MCF 10A (cell line): Measurements from ENCODE around the gene VWA5B1. TPM values are rescaled to one million over a fixed set of nuclear protein-coding genes. Genes with fewer than 3 reads are reported as not detected.

Experiments
- BruUV-seq: library from RNA; stranded (reverse); fragments of 400-500 nt; replicated peaks from 2 replicates; lab custom pipeline; 2021; lab: Mats Ljungman, UMichigan
- CTCF ChIA-PET: fragments of 300-600 bp; sonication (Branson Sonifier 250); formaldehyde crosslinking; extraction: SDS; loops from one replicate; lab custom pipeline; 2021; ENCODE audit warnings: antibody characterized with exemption, inconsistent platforms; lab: Yijun Ruan, JAX
- POLR2A ChIA-PET: fragments of 300-600, 350-650 bp; sonication (Branson Sonifier 250); formaldehyde crosslinking; extraction: SDS; loops from one replicate; lab custom pipeline; 2020; ENCODE audit warnings: antibody characterized with exemption, inconsistent platforms; lab: Yijun Ruan, JAX
- DNase-seq: peaks from one replicate; pipeline ENCODE4 v3.0.0-alpha.2; 2018; ENCODE audit not compliant: unreplicated experiment
- H3K27ac Mint-ChIP-seq: one replicate; pipeline ENCODE4 v1.8.0; 2022; ENCODE audit warnings: mild to moderate bottlenecking, low read depth, mixed read lengths; ENCODE audit not compliant: unreplicated experiment
- H3K27me3 Mint-ChIP-seq: one replicate; pipeline ENCODE4 v1.8.0; 2022; ENCODE audit warnings: mixed read lengths; ENCODE audit not compliant: insufficient read depth, unreplicated experiment
- H3K36me3 Mint-ChIP-seq: one replicate; pipeline ENCODE4 v1.8.0; 2022; ENCODE audit warnings: mild to moderate bottlenecking, moderate library complexity, mixed read lengths; ENCODE audit not compliant: insufficient read depth, unreplicated experiment
- H3K4me1 Mint-ChIP-seq: one replicate; pipeline ENCODE4 v1.8.0; 2022; ENCODE audit warnings: mixed read lengths; ENCODE audit not compliant: insufficient read depth, unreplicated experiment
- H3K4me3 Mint-ChIP-seq: one replicate; pipeline ENCODE4 v1.8.0; 2022; ENCODE audit warnings: mild to moderate bottlenecking, moderate library complexity, mixed read lengths; ENCODE audit not compliant: unreplicated experiment
- H3K9me3 Mint-ChIP-seq: one replicate; pipeline ENCODE4 v1.8.0; 2022; ENCODE audit warnings: mixed read lengths; ENCODE audit not compliant: unreplicated experiment
- CTCF ChIP-seq: fragments of 200-600 bp; IDR thresholded peaks from one replicate; pipeline ENCODE4 v1.8.0; 2022; ENCODE audit warnings: antibody characterized with exemption, mild to moderate bottlenecking; ENCODE audit not compliant: unreplicated experiment
- intact Hi-C: fragments of 100-400 bp; cut with micrococcal nuclease; formaldehyde crosslinking; loops from 2 replicates; pipeline ENCODE4 v1.14.1; 2022
- total RNA-seq: library from RNA; stranded (reverse); gene quantifications from 2 replicates; pipeline ENCODE4 v1.2.3, GENCODE V29; 2022

The VWA5B1 gene
- total RNA-seq, 1 experiment from 2014 or later, result not detected

GRCh38 chr1:20276485-20277159, 14.1 kb upstream of the VWA5B1 start:
- intact Hi-C loops, result no loop called here
- no peak for TF ChIP-seq CTCF
- H3K27ac Mint-ChIP-seq, result no peak overlapping the region
- peaks cover 30% of the 10 kb centered on the region for H3K27me3 Mint-ChIP-seq
- no peak overlapping the region for H3K4me3 Mint-ChIP-seq
- no peak for DNase-seq
- no TSS peak for BruUV-seq
- H3K4me1 Mint-ChIP-seq, result peaks cover 14% of the 10 kb centered on the region
- ChIA-PET CTCF (interaction anchor here (0.6 kb wide), 1 partner anchor 62 kb away, joined by 3 read pairs; no protein-coding TSS in a partner anchor), POLR2A (no interaction called here)
- H3K9me3 Mint-ChIP-seq, result no peaks in the 10 kb centered on the region
- no peaks in the 10 kb centered on the region for H3K36me3 Mint-ChIP-seq

- ChIA-PET POLR2A (no interaction called here), CTCF (interaction anchor here (0.7 kb wide), 1 partner anchor 28 kb away, joined by 3 read pairs; no protein-coding TSS in a partner anchor)
- Mint-ChIP-seq H3K4me3 (no peak overlapping the region), H3K4me1 (peaks cover 17% of the 10 kb centered on the region), H3K27me3 (peaks cover 17% of the 10 kb centered on the region), H3K27ac (no peak overlapping the region), H3K36me3 (no peaks in the 10 kb centered on the region), H3K9me3 (no peaks in the 10 kb centered on the region)
- no peak for TF ChIP-seq CTCF
- DNase-seq, result no peak
- intact Hi-C loops, result no loop called here
- no TSS peak for BruUV-seq
Observed at GRCh38 chr1:20278692-20279130, 12.0 kb upstream of the VWA5B1 start.

DNA sequence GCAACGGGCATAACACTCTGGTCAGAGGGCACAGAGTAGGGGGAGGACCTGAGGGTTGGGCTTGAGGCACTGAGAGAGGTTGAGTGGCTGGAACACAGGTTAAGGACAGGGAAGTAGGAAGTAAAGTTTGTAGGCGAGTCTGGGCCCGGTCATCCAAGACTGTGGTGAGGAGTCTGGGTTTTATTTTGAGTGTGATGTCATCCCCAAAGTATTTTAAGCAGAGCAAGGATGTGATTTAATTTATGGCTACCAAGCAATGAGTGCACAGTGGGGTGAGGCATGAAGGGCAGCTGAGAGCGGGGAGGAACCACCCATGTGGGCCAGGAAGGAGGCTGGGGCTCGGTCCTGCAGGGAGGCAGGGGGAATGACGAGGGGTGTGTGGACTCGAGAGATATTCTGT, 11.2 kb upstream of the VWA5B1 start:
- intact Hi-C loops, result no loop called here
- Mint-ChIP-seq H3K4me1 (peaks cover 17% of the 10 kb centered on the region), H3K36me3 (no peaks in the 10 kb centered on the region), H3K9me3 (no peaks in the 10 kb centered on the region), H3K4me3 (no peak overlapping the region), H3K27me3 (peaks cover 17% of the 10 kb centered on the region), H3K27ac (no peak overlapping the region)
- ChIA-PET CTCF (no interaction called here), POLR2A (no interaction called here)
- TF ChIP-seq CTCF, result no peak
- no TSS peak for BruUV-seq
- no peak for DNase-seq

DNA sequence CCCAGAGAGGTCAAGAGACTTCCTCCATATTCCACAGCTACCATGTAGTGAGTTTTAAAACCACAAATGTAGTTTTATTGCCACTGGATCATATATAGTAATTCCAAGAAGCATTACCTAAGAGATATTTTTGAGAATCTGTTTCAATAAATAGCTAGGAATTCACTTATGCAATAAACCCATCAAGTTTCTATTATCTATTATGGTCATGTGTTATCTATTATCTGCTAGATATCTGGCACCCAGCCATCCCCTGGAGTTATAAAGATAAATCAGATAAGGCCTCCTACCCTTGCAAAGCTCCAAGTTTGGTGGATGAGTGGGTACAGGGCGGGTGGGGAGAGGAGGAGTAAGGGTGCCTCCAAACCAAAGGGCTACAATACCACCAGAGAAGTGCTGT, 10.3 kb upstream of the VWA5B1 start:
- CTCF ChIA-PET, result interaction anchor here (0.9 kb wide), 1 partner anchor 67 kb away, joined by 6 read pairs; no protein-coding TSS in a partner anchor

More for the DNA sequence above, 10.3 kb upstream of the VWA5B1 start:
- H3K27me3 Mint-ChIP-seq, result peaks cover 20% of the 10 kb centered on the region
- no peak for TF ChIP-seq CTCF
- no peaks in the 10 kb centered on the region for H3K9me3 Mint-ChIP-seq
- intact Hi-C loops, result no loop called here
- POLR2A ChIA-PET, result no interaction called here
- no peak overlapping the region for H3K4me3 Mint-ChIP-seq
- BruUV-seq, result no TSS peak
- no peak overlapping the region for H3K27ac Mint-ChIP-seq
- DNase-seq, result no peak
- no peaks in the 10 kb centered on the region for H3K36me3 Mint-ChIP-seq
- peaks cover 17% of the 10 kb centered on the region for H3K4me1 Mint-ChIP-seq
